OCI-LY1 (cell line): Measurements from ENCODE around the gene RAB13.
"Not testable (repeated sequence)": the region's sequence is repeated elsewhere in the genome, so short reads cannot be mapped to it uniquely, and the experiment has no call there.

Source experiments
- H2AFZ ChIP-seq: fragments of 200-600 bp; sonication (generic), shearing (Covaris generic); 2 replicates; pipeline ENCODE4 v1.6.0; 2014; ENCODE audit warnings: antibody characterized with exemption, mild to moderate bottlenecking, low read length
- H3F3A ChIP-seq: fragments of 200-600 bp; sonication (generic), shearing (Covaris generic); 2 replicates; pipeline ENCODE4 v1.6.0; 2014; ENCODE audit warnings: mild to moderate bottlenecking, antibody characterized with exemption, low read length, moderate library complexity; ENCODE audit not compliant: insufficient read depth
- H3K27ac ChIP-seq: fragments of 200-600 bp; sonication (generic); 2 replicates; pipeline ENCODE4 v1.5.1; 2014; ENCODE audit warnings: low read length, mixed run types, mild to moderate bottlenecking, low read depth; ENCODE audit not compliant: poor library complexity, severe bottlenecking
- H3K27me3 ChIP-seq: fragments of 200-600 bp; sonication (generic); 2 replicates; pipeline ENCODE4 v1.6.0; 2014; ENCODE audit warnings: antibody characterized with exemption, mild to moderate bottlenecking, low read length, moderate library complexity; ENCODE audit not compliant: insufficient read depth
- H3K36me3 ChIP-seq: fragments of 200-600 bp; sonication (generic); 2 replicates; pipeline ENCODE4 v1.6.1; 2014; ENCODE audit warnings: mild to moderate bottlenecking, antibody characterized with exemption, low read length, moderate library complexity, mixed read lengths; ENCODE audit not compliant: insufficient read depth
- H3K4me1 ChIP-seq: fragments of 200-600 bp; sonication (generic); 2 replicates; pipeline ENCODE4 v1.5.1; 2014; ENCODE audit warnings: mild to moderate bottlenecking, low read length, moderate library complexity; ENCODE audit not compliant: insufficient read depth, severe bottlenecking
- H3K4me2 ChIP-seq: fragments of 200-600 bp; sonication (generic), shearing (Covaris generic); 2 replicates; pipeline ENCODE4 v1.6.1; 2014; ENCODE audit warnings: low read length
- H3K4me3 ChIP-seq: fragments of 200-600 bp; sonication (generic); 2 replicates; pipeline ENCODE4 v1.5.1; 2014; ENCODE audit warnings: low read length, low read depth, mild to moderate bottlenecking, mixed read lengths; ENCODE audit not compliant: poor library complexity, severe bottlenecking
- H3K79me2 ChIP-seq: fragments of 200-600 bp; shearing (Covaris generic); 2 replicates; pipeline ENCODE4 v1.6.1; 2016; ENCODE audit warnings: mixed run types, low read length, mixed read lengths; ENCODE audit not compliant: insufficient read depth
- H3K9ac ChIP-seq: fragments of 200-600 bp; sonication (generic), shearing (Covaris generic); 2 replicates; pipeline ENCODE4 v1.6.1; 2014; ENCODE audit warnings: mild to moderate bottlenecking, low read length, mixed read lengths
- H3K9me2 ChIP-seq: fragments of 200-600 bp; sonication (generic), shearing (Covaris generic); 2 replicates; pipeline ENCODE4 v1.6.1; 2014; ENCODE audit warnings: low read depth, mild to moderate bottlenecking, low read length, mixed read lengths
- H3K9me3 ChIP-seq: fragments of 200-600 bp; shearing (Covaris generic); 2 replicates; pipeline ENCODE4 v1.6.1; 2014; ENCODE audit warnings: low read length, mixed read lengths
- H4K20me1 ChIP-seq: fragments of 200-600 bp; sonication (generic), shearing (Covaris generic); 2 replicates; pipeline ENCODE4 v1.6.0; 2016; ENCODE audit warnings: mild to moderate bottlenecking, low read length; ENCODE audit not compliant: insufficient read depth
- CTCF ChIP-seq: fragments of 200-600 bp; sonication (generic), shearing (Covaris generic); IDR thresholded peaks from 2 replicates; pipeline ENCODE4 v1.5.1; 2017; ENCODE audit warnings: mild to moderate bottlenecking, antibody characterized with exemption, low read length, moderate library complexity, mixed read lengths
- EZH2 ChIP-seq: fragments of 200-600 bp; sonication (generic), shearing (Covaris generic); IDR thresholded peaks from 2 replicates; pipeline ENCODE4 v1.8.0; 2017; ENCODE audit warnings: borderline replicate concordance, mixed run types, mild to moderate bottlenecking, antibody characterized with exemption, low read length, moderate library complexity, mixed read lengths

Gene RAB13

GRCh38 chr1:154014154-154014907, 28.2 kb upstream of the RAB13 start:
- no peak overlapping the region for H3K9ac ChIP-seq
- H3K27me3 ChIP-seq: no peaks in the 10 kb centered on the region
- no peaks in the 10 kb centered on the region for H3K36me3 ChIP-seq
- H3K4me2 ChIP-seq: no peak overlapping the region
- no peak overlapping the region for H2AFZ ChIP-seq
- no peaks in the 10 kb centered on the region for H3K9me3 ChIP-seq
- H4K20me1 ChIP-seq: no peaks in the 10 kb centered on the region
- H3K4me3 ChIP-seq: no peak overlapping the region
- H3K27ac ChIP-seq: no peak overlapping the region
- H3K4me1 ChIP-seq: no peaks in the 10 kb centered on the region
- H3K79me2 ChIP-seq: no peaks in the 10 kb centered on the region
- H3K9me2 ChIP-seq: no peaks in the 10 kb centered on the region
- no peak for TF ChIP-seq EZH2
- no peak for TF ChIP-seq CTCF
- H3F3A ChIP-seq: no peaks in the 10 kb centered on the region

GRCh38 chr1:154012543-154012942, 26.4 kb upstream of the RAB13 start:
- H2AFZ ChIP-seq, H3K36me3 ChIP-seq, H3F3A ChIP-seq, H3K27me3 ChIP-seq, H4K20me1 ChIP-seq, H3K4me1 ChIP-seq, H3K9ac ChIP-seq, H3K79me2 ChIP-seq, H3K4me2 ChIP-seq, H3K27ac ChIP-seq, H3K9me2 ChIP-seq, H3K4me3 ChIP-seq, H3K9me3 ChIP-seq: not testable (repeated sequence)

DNA sequence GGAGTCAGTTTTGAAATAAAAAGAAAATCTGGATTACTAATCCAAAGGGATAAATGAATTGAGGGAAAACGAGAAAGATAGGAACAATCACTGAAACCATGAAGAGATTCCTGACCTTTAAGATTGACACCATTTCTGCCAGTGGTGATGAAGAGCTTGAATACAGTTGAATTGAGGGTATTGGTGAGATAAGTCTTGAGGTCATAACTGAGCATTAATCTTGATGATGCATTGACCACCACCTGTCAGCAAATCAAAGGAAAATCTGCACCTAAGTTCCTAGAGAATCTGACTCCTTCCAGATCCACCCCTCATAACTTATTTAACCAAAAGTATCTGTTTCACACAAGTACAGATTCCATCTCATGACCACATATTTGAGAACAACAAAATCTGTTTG, 26.0 kb upstream of the RAB13 start:
- H3K9ac ChIP-seq: no peak overlapping the region
- TF ChIP-seq EZH2: no peak
- TF ChIP-seq CTCF: no peak

DNA sequence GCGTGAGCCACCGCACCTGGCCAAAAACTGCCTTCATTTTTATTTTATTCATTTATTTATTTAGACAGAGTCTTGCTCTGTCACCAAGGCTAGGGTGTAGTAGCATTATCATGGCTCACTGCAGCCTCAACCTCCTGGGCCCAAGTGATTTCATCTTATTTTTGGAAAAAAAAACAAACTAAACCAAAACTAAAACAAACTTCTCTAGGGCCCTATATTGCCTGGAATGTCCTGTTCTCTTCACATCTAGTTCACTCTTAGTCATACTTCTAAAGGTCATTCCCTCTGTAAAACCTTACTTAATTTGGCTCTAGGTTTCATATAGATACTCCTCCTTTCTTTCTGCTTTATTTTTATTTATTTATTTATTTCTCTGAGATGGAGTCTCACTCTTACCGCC, 20.0 kb upstream of the RAB13 start:
- Histone ChIP-seq H3K9me2 (no peaks in the 10 kb centered on the region), H3K4me2 (no peak overlapping the region), H3F3A (no peaks in the 10 kb centered on the region), H3K36me3 (no peaks in the 10 kb centered on the region), H3K27ac (no peak overlapping the region), H3K9ac (no peak overlapping the region), H3K4me1 (no peaks in the 10 kb centered on the region), H3K79me2 (no peaks in the 10 kb centered on the region), H3K27me3 (no peaks in the 10 kb centered on the region), H4K20me1 (no peaks in the 10 kb centered on the region), H3K9me3 (no peaks in the 10 kb centered on the region), H2AFZ (no peak overlapping the region), H3K4me3 (no peak overlapping the region)
- TF ChIP-seq CTCF: no peak
- TF ChIP-seq EZH2: no peak

More for the DNA sequence above, 26.0 kb upstream of the RAB13 start:
- Histone ChIP-seq H2AFZ (no peak overlapping the region), H3K4me1 (no peaks in the 10 kb centered on the region), H3K9me3 (no peaks in the 10 kb centered on the region), H3K4me3 (no peak overlapping the region), H3K27ac (no peak overlapping the region), H3K4me2 (no peak overlapping the region), H3K27me3 (no peaks in the 10 kb centered on the region), H4K20me1 (no peaks in the 10 kb centered on the region), H3K79me2 (no peaks in the 10 kb centered on the region), H3K36me3 (no peaks in the 10 kb centered on the region), H3K9me2 (no peaks in the 10 kb centered on the region), H3F3A (no peaks in the 10 kb centered on the region)
